Measurements from ENCODE around the gene PHAF1. TPM values are rescaled to one million over a fixed set of nuclear protein-coding genes. Genes with fewer than 3 reads are reported as not detected.
A peak's percentile ranks its signal among the peaks of the same experiment; 100 is the strongest.

PHAF1 gene
- total RNA-seq, 1 donor: 15.9 TPM

DNA sequence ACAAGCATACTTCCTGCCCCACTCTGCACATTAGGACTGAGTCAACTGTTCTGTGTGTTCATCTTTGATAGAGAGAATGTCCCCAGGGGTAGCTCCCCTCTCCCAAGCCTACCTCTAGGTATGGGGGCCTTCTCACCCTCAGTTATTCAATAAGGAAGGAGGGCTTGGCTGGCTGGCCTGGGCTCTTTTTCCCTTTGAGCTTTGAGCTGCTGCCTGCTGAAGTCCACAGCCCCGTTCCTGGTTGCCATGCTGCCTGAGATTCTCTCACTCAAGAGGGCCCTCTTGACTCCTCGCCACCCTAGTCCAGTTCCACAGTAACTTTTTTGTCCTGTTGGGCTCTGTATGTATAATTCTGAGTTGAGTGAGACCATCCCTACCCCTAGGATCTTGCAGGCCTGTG is 36.0 kb downstream of the PHAF1 start:
- no peak for DNase-seq (ENCODE audit: low read depth)
- H3K4me3 ChIP-seq (ENCODE audit: low read depth, low read length): no peak overlapping the region
- TF ChIP-seq, protein P1, sequence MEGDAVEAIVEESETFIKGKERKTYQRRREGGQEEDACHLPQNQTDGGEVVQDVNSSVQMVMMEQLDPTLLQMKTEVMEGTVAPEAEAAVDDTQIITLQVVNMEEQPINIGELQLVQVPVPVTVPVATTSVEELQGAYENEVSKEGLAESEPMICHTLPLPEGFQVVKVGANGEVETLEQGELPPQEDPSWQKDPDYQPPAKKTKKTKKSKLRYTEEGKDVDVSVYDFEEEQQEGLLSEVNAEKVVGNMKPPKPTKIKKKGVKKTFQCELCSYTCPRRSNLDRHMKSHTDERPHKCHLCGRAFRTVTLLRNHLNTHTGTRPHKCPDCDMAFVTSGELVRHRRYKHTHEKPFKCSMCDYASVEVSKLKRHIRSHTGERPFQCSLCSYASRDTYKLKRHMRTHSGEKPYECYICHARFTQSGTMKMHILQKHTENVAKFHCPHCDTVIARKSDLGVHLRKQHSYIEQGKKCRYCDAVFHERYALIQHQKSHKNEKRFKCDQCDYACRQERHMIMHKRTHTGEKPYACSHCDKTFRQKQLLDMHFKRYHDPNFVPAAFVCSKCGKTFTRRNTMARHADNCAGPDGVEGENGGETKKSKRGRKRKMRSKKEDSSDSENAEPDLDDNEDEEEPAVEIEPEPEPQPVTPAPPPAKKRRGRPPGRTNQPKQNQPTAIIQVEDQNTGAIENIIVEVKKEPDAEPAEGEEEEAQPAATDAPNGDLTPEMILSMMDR (IDR thresholded peaks at IDR 0.05; ENCODE audit: insufficient read depth, low read length): no peak

DNA sequence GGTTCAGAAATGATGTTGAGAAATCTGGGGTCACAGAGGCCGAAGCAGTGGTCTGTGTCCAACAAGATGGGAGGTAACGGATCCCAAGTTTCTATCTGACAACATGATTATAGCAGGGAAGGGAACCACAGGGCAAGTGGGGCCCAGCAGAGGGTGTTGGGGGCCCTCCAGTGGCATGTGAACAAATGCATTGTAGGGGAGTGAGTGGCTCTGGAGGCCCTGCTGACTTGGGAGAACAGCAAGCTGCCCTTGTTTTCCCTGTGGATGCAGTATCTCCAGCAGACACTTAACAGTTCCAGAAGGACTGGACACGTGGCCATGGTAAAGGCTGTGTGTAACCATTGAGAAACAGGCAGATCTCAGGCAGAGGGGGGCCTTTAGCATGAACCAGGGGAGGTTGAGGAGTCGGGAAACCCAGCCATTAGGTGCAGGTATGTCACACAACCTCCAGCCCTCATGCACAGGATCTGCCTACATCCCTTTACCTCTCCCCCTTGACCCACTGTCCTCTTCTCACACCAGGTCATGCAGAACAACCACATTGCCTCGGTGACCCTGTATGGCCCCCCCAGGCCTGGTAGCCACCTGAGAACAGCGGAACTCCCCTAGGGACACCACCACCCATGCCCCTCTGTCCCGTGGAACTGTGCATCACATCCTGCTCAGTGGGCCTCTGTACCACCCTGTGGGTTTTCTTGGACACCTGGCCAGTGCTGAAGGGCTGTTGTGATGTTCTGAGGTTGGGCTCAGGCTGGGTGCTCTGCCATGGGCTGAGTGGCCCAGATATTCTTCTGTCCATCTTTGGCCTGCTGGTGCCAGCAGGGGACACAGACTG is 37.0 kb downstream of the PHAF1 start:
- no peak overlapping the region for H3K4me3 ChIP-seq (ENCODE audit: low read depth, low read length)
- no peak for DNase-seq (ENCODE audit: low read depth)
- TF ChIP-seq, protein P1 (IDR thresholded peaks at IDR 0.05; ENCODE audit: insufficient read depth, low read length): peak; percentile 6

DNA sequence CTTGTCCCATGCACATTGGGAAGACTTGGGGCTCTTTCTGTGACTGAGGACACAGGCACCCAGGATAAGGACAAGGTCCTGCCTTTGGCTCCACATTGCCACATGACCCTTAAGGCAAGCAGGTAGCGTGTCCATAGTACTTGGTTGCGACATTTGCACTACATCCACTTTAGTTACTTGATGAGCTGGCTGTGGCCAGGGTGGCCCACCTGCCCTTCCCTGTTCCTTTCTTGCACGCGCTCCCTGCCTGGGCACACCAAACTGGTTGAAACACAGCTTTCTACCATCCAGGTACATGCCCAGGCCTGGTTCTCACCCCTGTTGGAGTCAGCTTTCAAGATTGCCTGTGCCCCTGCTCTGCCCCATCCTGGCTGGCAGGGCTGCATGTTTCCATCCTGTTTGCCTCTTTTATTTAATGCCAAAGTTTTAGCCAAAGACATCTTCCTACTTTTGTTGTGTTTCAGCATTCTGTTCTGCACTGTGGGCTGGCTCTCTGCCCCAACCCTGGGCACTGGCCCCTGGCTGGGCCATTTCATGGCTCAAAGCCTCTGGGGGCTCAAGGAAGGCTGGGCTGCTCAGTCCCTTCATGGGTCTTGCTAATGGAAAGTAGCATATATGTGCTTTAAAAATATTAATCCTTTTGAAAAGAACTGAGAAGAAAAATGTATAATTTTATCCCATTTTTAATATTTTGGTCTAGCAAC is 37.8 kb downstream of the PHAF1 start:
- no peak overlapping the region for H3K4me3 ChIP-seq (ENCODE audit: low read depth, low read length)
- no peak for DNase-seq (ENCODE audit: low read depth)
- TF ChIP-seq, protein P1 (IDR thresholded peaks at IDR 0.05; ENCODE audit: insufficient read depth, low read length): no peak

GRCh38 chr16:67148221-67148620 is 38.5 kb downstream of the PHAF1 start:
- no peak overlapping the region for H3K4me3 ChIP-seq (ENCODE audit: low read depth, low read length)
- no peak for DNase-seq (ENCODE audit: low read depth)
- TF ChIP-seq, protein P1 (IDR thresholded peaks at IDR 0.05; ENCODE audit: insufficient read depth, low read length): no peak

DNA sequence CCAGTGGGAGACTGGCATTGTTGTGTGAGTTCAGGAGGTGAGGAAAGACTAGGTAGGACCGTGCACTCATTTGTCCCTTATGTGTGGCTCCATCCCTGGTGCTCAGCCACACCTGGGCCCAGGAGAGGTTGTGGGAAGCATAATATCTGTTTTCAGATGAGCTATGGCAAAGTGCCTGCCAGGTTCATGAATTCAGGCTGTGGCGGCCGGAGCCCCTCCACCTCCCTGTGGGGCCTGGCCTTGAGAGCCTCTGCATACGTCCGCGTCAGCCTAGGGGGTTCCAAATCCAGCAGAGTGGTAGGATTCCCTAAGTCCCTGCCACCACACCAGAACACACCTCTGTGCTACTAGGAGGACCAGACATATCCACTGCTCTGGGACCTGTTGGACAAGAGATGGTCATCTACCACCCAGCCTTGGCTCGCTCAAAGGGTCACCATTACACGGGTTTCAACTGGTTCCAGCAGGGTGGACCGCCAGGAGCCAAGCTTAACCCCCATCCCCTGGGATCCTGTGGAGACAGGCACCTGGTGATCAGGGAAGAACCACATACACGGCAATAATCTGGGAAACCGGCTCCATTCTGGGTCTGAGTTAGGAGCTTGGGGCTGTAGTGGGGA is 39.0 kb downstream of the PHAF1 start:
- TF ChIP-seq, protein P1 (IDR thresholded peaks at IDR 0.05; ENCODE audit: insufficient read depth, low read length): no peak
- no peak overlapping the region for H3K4me3 ChIP-seq (ENCODE audit: low read depth, low read length)
- DNase-seq (ENCODE audit: low read depth): no peak

DNA sequence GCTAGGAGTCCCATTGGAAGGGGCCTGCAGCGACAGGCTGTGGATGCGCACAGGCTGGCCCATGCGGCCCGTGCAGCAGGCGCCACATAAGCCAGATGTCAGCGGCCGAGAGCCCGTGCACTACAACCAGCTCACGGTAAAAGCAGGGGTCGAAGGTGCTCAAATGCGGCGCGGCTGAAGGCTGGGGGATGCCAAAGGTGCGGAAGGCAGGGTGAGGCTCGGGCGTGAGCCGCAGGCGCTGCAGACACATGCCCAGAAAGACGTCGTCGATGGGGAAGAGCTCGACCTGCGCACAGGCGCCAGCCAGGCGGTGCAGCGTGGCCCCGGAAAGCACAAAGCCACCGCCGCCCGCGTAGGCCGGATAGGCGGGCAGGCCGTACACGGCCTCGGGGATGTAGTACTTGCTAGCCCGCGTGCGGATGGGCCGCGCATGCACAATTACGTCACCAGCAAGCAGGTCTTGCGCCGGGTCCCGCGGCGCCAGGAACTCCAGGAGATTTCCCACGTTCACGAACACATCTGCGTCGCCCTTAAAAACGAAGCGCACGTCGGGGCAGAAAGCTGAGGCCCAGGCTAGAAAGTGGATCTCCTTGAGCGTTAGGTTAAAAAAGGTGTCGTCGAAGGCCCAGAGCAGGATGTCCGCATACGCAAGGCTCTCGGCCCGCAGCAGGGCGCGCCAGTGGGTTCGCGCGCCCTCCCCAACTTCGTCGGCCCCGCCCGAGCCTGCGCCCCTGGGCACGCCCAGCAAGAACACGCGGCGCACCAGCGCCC is 39.7 kb downstream of the PHAF1 start:
- no peak for DNase-seq (ENCODE audit: low read depth)
- peak overlapping the region; percentile 73 for H3K4me3 ChIP-seq (ENCODE audit: low read depth, low read length)
- TF ChIP-seq, protein P1 (IDR thresholded peaks at IDR 0.05; ENCODE audit: insufficient read depth, low read length): no peak
